Activated naive CD8-positive, alpha-beta T cell (primary cell): Measurements from ENCODE around the gene USP11.

Experiments
- H3K27ac Mint-ChIP-seq: one replicate; pipeline ENCODE4 v1.8.0; 2021; ENCODE audit warnings: mixed read lengths
- H3K27me3 Mint-ChIP-seq: one replicate; pipeline ENCODE4 v1.8.0; 2021; ENCODE audit warnings: mixed read lengths
- H3K36me3 Mint-ChIP-seq: one replicate; pipeline ENCODE4 v1.8.0; 2021; ENCODE audit warnings: mixed read lengths
- H3K4me1 Mint-ChIP-seq: one replicate; pipeline ENCODE4 v1.8.0; 2021; ENCODE audit warnings: low read depth, mixed read lengths
- H3K4me3 Mint-ChIP-seq: one replicate; pipeline ENCODE4 v1.8.0; 2021; ENCODE audit warnings: mild to moderate bottlenecking, mixed read lengths
- H3K9me3 Mint-ChIP-seq: one replicate; pipeline ENCODE4 v1.8.0; 2021; ENCODE audit warnings: low read depth, mixed read lengths

USP11 gene

DNA sequence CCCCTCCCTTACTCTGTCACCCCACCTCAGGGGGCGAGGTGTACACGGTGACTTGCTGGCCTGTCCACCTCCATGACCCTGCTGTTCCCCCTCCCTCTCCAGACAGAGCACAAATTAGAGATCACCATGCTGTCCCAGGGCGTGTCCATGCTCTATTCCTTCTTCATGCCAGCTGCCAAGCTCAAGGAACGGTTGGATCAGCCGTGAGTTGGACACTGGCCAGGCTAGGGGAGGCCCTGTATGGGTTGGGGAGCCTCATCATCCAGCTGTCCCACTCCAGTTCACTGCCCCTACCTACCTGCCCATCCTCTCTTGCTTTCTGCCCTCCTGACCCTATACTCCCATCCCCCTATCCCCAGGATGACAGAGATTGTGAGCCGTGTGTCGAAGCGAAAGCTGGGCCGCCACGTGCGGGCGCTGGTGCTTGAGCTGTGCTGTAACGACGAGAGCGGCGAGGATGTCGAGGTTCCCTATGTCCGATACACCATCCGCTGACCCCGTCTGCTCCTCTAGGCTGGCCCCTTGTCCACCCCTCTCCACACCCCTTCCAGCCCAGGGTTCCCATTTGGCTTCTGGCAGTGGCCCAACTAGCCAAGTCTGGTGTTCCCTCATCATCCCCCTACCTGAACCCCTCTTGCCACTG is 18.3 kb upstream of the USP11 start:
- no peaks in the 10 kb centered on the region for H3K27me3 Mint-ChIP-seq
- no peak overlapping the region for H3K27ac Mint-ChIP-seq
- peaks cover 3% of the 10 kb centered on the region for H3K36me3 Mint-ChIP-seq
- no peaks in the 10 kb centered on the region for H3K9me3 Mint-ChIP-seq
- H3K4me1 Mint-ChIP-seq = peaks cover 21% of the 10 kb centered on the region
- no peak overlapping the region for H3K4me3 Mint-ChIP-seq

DNA sequence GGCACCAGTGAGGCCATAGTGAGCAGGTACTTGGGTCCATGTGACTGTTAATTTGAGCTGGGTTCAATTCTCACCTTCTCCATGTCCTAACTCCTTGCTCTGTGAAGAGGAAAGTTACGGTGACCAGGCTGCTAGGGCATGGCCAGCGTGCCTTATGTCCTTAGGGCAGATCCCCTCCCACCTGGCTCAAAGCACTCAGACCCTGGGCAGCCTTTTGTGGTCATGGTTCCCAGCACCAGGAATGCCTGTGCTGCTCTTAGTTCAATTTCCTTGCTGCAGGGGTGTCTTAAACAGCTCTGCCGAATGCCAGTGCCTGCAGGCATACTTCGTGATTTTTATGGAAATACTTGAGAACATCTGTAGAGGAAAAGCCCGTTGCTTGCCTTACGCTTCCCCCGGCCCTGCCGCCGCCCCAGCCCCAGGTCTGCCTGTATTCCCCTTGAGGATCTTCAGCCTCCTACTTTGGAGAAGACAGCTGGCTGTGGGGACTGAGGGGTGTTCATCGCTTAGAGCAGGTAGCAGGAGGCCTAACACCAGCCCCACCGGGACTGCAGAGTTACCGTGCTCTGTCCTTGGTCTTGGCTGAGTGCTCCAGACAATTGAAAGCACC is 17.4 kb upstream of the USP11 start:
- peaks cover 3% of the 10 kb centered on the region for H3K36me3 Mint-ChIP-seq
- no peaks in the 10 kb centered on the region for H3K9me3 Mint-ChIP-seq
- no peak overlapping the region for H3K27ac Mint-ChIP-seq
- no peaks in the 10 kb centered on the region for H3K27me3 Mint-ChIP-seq
- H3K4me3 Mint-ChIP-seq = no peak overlapping the region
- peaks cover 29% of the 10 kb centered on the region for H3K4me1 Mint-ChIP-seq

DNA sequence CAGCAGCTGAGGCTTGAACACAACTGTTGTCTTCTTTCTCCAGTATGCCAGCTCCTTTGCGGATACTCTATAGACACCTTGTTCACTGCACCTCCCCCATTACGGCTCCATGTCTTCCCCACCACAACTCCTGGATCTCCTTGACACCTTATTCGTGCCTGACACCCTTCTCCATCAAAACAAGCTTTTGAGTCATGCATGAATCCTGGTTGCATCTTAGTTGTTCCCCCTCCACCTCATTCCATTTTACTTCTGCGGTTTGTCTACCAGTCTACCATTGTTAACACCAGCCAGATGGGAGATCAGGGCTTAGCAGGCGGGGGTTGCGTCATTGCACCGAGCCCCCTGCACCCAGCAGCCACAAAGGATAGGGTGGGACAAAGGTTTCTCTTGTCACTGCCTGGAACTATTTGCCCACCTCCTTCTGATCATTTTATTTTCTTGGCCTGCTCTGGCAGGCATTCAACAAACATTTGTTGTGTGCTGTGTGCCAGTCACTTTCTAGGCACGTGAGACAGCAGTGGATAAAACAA is 16.4 kb upstream of the USP11 start:
- Mint-ChIP-seq H3K4me1 (peaks cover 38% of the 10 kb centered on the region), H3K27ac (peak overlapping the region; percentile 98), H3K9me3 (no peaks in the 10 kb centered on the region), H3K36me3 (peaks cover 3% of the 10 kb centered on the region), H3K27me3 (no peaks in the 10 kb centered on the region), H3K4me3 (peak overlapping the region; percentile 90)

DNA sequence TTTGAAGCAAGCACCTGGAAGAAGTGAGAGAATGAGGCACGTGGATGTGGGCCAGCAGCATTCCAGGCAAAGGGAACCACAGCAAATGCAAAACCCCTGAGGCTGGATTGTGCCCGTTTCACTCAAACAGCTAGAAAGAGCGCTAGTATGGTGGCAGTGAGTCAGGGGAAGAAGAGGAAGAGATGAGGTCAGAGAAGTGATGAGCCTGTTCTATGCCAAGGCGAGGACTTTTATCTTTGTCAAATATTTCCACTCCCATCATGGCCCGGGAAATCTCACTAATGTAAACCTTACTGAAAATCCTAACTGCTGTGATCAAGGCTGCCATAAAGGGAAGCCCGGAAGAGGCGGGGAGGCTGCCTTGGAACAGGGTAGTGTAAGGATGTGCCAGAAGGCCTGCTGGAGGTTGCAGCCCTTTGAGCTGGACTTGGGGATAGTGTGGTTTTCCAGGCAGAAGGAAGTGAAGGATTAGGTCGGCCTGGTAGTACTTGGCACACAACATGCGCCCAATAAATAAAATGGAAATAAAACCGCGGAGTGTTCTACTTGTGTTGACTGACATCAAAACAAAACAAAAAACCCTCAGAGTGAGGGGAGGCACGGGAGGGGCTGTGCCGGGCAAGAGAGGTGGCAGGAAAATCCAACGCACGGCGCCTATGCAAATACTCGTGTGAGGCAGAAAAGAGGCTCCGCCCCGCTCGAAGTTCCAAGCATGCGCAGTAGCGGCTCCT is 15.5 kb upstream of the USP11 start:
- peaks cover 44% of the 10 kb centered on the region for H3K4me1 Mint-ChIP-seq
- H3K9me3 Mint-ChIP-seq = no peaks in the 10 kb centered on the region
- peak overlapping the region; percentile 98 for H3K27ac Mint-ChIP-seq
- peaks cover 3% of the 10 kb centered on the region for H3K36me3 Mint-ChIP-seq
- H3K4me3 Mint-ChIP-seq = peak overlapping the region; percentile 90
- H3K27me3 Mint-ChIP-seq = no peaks in the 10 kb centered on the region

DNA sequence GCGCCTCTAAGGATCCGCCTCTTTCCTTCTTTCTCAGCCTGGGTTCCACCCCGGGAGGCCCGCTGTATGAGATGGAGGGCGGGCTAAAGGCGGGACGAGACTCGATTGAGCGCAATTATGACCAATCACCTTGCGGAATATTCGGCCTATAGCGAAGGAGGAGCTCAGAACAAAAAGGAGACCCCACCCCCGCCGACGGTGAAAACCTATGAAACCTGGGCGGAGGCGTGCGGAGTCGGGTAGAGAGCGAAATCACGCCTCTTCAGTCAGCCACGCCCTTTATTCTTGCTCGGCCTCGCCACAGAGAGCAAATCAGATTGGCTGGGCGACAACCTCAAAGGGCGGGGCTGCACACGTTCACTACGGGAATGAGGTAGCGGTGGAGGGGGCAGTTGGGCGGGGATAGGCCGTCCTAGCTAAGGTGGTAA is 14.9 kb upstream of the USP11 start:
- Mint-ChIP-seq H3K36me3 (peaks cover 3% of the 10 kb centered on the region), H3K4me1 (peaks cover 44% of the 10 kb centered on the region)

DNA sequence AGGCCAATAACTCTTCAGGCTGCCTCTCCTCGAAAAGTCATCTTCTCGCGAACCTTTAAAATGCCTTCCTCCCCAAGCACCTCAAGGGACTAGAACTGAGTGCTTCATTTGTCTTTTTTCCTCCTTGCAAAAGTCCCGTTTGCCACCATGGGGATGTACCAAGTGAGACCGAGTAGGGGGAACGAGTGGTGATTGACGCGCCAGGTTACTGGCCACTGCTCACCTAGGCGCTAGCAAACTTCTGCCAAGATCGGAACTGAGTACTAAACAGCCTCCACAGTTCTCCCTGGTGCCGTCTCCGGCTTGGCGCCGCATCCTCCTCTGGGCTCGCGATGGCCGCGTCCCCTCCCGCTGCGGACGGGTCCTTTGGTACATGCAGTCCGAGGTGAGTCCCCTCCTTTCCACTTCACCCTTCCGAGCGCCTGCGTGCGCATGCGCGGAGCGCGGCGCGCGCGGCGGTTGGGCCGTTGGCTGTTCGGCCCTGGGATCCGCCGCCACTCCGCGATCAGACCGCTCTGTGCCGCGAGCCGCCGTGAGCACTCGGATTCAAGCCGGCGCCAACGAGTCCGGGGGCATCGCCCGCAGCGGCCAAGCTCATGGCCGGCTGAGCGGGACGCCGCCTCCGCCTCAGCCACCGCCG is 14.4 kb upstream of the USP11 start, which contains the start of gene CDK16:
Gene CDK16, plus strand, starts transcription at position 402 of the 640 bp plus-strand sequence. CDS start 4,877 bp downstream, outside the sequence.
- Mint-ChIP-seq H3K27ac (peak within 1 kb of the TSS; percentile 98), H3K4me3 (peak within 1 kb of the TSS; percentile 93), H3K27me3 (no peaks in the 10 kb centered on the region), H3K36me3 (peaks cover 3% of the 10 kb centered on the region), H3K9me3 (no peaks in the 10 kb centered on the region), H3K4me1 (peaks cover 44% of the 10 kb centered on the region)

More for the DNA sequence above, 14.9 kb upstream of the USP11 start:
- Mint-ChIP-seq H3K9me3 (no peaks in the 10 kb centered on the region), H3K4me3 (peak overlapping the region; percentile 90), H3K27ac (peak overlapping the region; percentile 98), H3K27me3 (no peaks in the 10 kb centered on the region)

DNA sequence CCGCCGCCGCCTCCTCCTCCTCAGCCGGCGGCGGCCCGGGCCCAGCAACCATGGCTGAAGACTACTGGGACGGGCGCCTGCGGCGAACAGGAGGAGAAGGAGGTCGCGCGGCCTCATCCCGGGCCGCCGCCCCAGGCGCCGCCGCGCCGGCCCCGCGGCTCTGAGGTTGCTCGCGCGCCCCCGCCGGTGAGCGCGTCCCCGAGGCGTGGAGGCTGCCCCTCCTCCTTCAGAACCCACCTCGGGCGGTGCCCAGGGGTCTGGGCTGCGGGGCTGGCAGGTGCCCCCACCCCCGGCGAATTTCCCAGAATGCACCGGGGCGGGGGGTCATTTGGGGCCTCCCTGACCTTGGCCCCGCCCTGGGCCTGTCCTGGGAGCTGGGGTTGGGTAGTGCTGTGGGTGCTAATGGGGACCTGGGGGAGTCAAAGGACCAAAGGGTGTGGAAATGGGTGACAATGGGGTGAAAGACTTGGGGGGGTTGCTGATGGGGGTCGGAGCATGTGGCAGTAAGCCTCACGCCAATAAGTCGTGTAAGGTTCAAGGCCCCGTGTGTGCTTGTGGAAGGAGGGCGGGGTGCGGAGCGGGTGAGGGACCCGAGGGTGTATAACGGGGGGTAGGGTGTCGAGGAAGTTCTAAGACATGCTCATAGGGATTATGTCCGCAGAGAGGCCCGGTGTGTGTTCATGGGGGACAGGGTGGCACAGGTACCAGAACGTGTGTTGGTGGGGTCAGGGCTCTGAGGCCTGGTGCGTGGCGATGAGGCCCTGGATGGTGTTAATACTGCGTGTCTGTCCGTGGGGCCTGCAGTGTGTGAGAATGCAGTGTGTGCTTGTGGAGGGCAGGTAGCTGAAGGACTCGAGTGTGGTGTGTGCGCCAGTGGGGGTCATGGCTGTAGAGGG is 13.6 kb upstream of the USP11 start:
- Mint-ChIP-seq H3K4me1 (peaks cover 44% of the 10 kb centered on the region), H3K27me3 (no peaks in the 10 kb centered on the region), H3K9me3 (no peaks in the 10 kb centered on the region)

DNA sequence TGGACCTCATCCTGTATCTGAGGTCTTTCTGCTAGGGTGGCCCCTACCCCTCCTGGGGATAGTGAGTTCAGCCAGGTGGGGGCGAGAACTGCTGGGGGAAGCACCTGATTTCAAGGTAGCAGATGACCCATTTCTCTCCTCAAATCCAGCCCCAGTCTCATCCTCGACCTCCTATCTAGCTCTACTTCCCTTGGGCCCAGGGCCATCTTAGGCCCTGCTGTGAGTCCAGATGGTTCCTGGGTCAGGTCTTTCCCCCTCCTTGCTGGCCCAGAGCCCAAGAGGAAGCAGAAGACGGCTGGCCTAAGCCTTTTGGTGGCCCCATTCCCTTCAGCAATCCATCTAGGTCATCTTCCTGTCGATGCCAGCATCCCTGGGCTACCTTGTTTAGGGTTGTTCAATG is 11.1 kb upstream of the USP11 start:
- no peaks in the 10 kb centered on the region for H3K36me3 Mint-ChIP-seq
- no peak overlapping the region for H3K27ac Mint-ChIP-seq

More for the DNA sequence above, 13.6 kb upstream of the USP11 start:
- Mint-ChIP-seq H3K4me3 (peak overlapping the region; percentile 93), H3K27ac (peak overlapping the region; percentile 86), H3K36me3 (peaks cover 3% of the 10 kb centered on the region)

DNA sequence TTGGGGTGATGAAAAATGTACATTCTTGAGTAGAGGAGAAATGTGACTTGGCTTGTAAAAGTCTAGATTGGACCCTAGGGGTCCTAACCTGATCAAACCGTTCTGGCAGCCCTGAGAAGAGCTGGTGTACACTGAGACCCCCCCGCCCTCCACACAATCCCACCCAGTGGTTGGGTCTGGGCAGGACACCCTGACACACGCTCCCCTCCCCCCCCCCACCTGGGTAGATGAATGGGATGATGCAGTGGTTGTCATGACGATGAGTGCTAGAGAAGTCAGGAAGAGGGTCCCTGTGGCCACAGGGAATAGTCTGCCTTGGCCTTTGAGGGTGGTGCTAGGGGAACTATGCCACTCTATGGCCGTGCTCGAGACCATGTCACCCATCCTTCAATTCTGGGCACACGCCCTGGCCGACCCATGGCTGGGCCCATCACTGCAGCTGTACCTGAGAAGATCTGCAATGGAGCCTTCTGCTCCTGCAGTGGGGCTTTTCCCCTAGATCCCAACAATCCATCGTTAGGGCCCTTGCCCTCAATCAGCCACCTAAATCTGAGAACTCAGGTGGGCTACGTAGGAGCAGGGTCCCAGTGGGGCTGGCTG is 10.0 kb upstream of the USP11 start:
- Mint-ChIP-seq H3K4me3 (no peak overlapping the region), H3K27ac (no peak overlapping the region), H3K27me3 (no peaks in the 10 kb centered on the region), H3K36me3 (no peaks in the 10 kb centered on the region), H3K9me3 (no peaks in the 10 kb centered on the region), H3K4me1 (peaks cover 26% of the 10 kb centered on the region)

More for the DNA sequence above, 11.1 kb upstream of the USP11 start:
- H3K27me3 Mint-ChIP-seq = no peaks in the 10 kb centered on the region
- H3K9me3 Mint-ChIP-seq = no peaks in the 10 kb centered on the region
- H3K4me1 Mint-ChIP-seq = peaks cover 34% of the 10 kb centered on the region
- H3K4me3 Mint-ChIP-seq = no peak overlapping the region

DNA sequence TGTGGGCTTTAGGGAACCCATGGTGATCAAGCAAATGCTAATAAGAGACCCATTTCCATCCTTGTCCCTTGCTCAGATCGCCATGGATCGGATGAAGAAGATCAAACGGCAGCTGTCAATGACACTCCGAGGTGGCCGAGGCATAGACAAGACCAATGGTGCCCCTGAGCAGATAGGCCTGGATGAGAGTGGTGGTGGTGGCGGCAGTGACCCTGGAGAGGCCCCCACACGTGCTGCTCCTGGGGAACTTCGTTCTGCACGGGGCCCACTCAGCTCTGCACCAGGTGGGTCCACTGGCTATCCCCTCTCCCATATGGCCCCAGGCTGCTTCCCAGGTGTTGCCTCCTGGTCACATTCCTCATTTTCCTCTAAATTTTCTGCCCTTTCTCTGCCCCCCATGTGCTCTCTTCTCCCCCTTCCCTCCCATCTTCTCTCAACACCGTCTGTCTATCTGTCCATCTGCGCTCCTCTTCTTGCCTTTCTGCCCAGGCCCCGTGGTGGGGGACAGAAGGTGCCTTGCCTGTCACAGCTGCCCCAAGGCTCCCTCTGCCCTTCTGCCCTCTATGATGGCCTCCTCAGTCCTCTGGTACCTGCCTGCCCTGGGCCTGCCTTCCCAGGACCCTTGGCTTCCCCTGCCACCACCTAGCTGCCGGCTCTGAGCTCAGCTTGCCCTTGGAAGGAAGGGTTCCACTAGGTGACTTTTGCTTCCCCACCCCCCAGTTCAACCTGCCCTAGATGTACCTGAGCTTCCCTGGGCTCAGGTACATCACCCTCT is 9.1 kb upstream of the USP11 start:
- Mint-ChIP-seq H3K27ac (no peak overlapping the region), H3K27me3 (no peaks in the 10 kb centered on the region), H3K9me3 (no peaks in the 10 kb centered on the region), H3K36me3 (no peaks in the 10 kb centered on the region), H3K4me3 (no peak overlapping the region), H3K4me1 (peaks cover 26% of the 10 kb centered on the region)

DNA sequence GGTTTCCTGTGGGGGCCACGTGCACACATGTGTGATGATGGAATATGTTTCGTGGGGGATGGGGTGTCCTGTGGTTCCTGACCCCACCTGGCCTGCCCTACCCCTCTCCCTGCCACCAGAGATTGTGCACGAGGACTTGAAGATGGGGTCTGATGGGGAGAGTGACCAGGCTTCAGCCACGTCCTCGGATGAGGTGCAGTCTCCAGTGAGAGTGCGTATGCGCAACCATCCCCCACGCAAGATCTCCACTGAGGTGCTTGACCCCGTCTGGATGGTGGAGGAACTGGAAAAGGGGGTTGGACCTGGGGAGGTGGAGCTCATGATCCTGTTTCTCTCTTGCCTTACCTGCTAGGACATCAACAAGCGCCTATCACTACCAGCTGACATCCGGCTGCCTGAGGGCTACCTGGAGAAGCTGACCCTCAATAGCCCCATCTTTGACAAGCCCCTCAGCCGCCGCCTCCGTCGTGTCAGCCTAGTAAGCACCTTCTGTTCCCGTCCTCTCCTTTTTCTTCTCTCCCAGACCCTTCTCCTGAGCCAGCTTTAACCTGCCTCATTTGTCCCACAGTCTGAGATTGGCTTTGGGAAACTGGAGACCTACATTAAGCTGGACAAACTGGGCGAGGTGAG is 8.4 kb upstream of the USP11 start:
- Mint-ChIP-seq H3K27ac (no peak overlapping the region), H3K27me3 (no peaks in the 10 kb centered on the region), H3K9me3 (no peaks in the 10 kb centered on the region), H3K4me3 (no peak overlapping the region), H3K36me3 (no peaks in the 10 kb centered on the region), H3K4me1 (peaks cover 25% of the 10 kb centered on the region)

DNA sequence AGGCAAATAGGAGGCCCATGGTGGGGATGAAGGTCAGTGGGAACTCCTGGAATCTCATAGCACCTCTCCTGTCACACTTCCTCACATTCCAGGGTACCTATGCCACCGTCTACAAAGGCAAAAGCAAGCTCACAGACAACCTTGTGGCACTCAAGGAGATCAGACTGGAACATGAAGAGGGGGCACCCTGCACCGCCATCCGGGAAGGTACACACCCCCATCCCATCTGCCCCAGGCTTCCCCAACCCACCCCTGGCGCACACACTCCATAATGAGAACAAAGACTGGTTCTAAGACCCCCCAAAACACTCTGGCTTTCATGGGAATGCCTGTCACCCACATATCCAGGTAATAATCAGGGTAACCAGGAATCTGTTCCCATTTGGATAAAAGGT is 7.9 kb upstream of the USP11 start:
- no peaks in the 10 kb centered on the region for H3K27me3 Mint-ChIP-seq
- H3K4me3 Mint-ChIP-seq = no peak overlapping the region
- peaks cover 20% of the 10 kb centered on the region for H3K4me1 Mint-ChIP-seq
- no peak overlapping the region for H3K27ac Mint-ChIP-seq
- no peaks in the 10 kb centered on the region for H3K9me3 Mint-ChIP-seq
- peaks cover under 1% of the 10 kb centered on the region for H3K36me3 Mint-ChIP-seq

DNA sequence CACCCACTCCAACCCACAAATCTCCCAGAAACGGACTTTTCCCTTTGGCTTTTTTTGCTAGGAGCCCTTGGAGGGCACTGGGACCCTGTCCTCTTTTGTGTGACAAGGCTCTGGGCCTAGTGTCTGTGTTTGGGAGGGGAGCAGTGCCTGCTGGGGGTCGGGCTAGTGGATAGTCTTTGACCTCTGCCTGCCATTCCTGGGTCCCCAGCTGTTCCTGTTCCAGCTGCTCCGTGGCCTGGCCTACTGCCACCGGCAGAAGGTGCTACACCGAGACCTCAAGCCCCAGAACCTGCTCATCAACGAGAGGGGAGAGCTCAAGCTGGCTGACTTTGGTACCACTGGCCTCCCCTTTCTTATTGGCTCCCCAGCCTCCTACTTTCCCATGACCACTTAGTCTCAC is 6.7 kb upstream of the USP11 start:
- H3K27ac Mint-ChIP-seq = no peak overlapping the region
- no peaks in the 10 kb centered on the region for H3K27me3 Mint-ChIP-seq
- H3K4me3 Mint-ChIP-seq = no peak overlapping the region
- no peaks in the 10 kb centered on the region for H3K9me3 Mint-ChIP-seq
- peaks cover 5% of the 10 kb centered on the region for H3K36me3 Mint-ChIP-seq
- H3K4me1 Mint-ChIP-seq = peaks cover 8% of the 10 kb centered on the region
